ENCODE data around the gene GPR33.

- TF ChIP-seq MAX (CRISPR knock-in tag; IDR thresholded peaks at IDR 0.05) (no peak), CTCF (IDR thresholded peaks at IDR 0.05) (no peak)
Observed at GRCh38 chr14:31480156-31480555, 7.7 kb downstream of the GPR33 start.
